Astrocyte of the cerebellum (primary cell): ENCODE data around the gene FOXP1.
"Not testable (repeated sequence)": the region's sequence is repeated elsewhere in the genome, so short reads cannot be mapped to it uniquely, and the experiment has no call there.

Experiments
- DNase-seq: peaks from one replicate; pipeline ENCODE4 v3.0.0-alpha.2; 2011; ENCODE audit warnings: low read depth
- H3K4me3 ChIP-seq: 2 replicates; pipeline ENCODE4 v1.5.1; 2011; ENCODE audit warnings: mild to moderate bottlenecking, low read depth, low read length, moderate library complexity
- CTCF ChIP-seq: IDR thresholded peaks from 2 replicates; pipeline ENCODE4 v1.5.1; 2012; ENCODE audit warnings: low read length, low read depth, moderate library complexity, mild to moderate bottlenecking; ENCODE audit errors: missing control alignments
- in situ Hi-C: cut with HindIII; loops from 2 replicates; pipeline ENCODE4 v1.10.0; 2017; ENCODE audit warnings: low sequenced_read_pairs

Gene FOXP1

GRCh38 chr3:71332813-71333212 lies 250.7 kb downstream of the FOXP1 start:
- no peak overlapping the region for H3K4me3 ChIP-seq
- no peak for TF ChIP-seq CTCF
- in situ Hi-C loops, result no loop called here
- DNase-seq, result no peak

GRCh38 chr3:71330909-71331308 lies 252.6 kb downstream of the FOXP1 start:
- in situ Hi-C loops, result no loop called here
- H3K4me3 ChIP-seq, result no peak overlapping the region
- TF ChIP-seq CTCF, result no peak
- DNase-seq, result no peak

- no peak for DNase-seq
- in situ Hi-C loops, result no loop called here
- no peak for TF ChIP-seq CTCF
- no peak overlapping the region for H3K4me3 ChIP-seq
These were observed 253.0 kb downstream of the FOXP1 start for GRCh38 chr3:71330505-71330904.

GRCh38 chr3:71329817-71330216 lies 253.7 kb downstream of the FOXP1 start:
- no peak for DNase-seq
- TF ChIP-seq CTCF, result no peak
- in situ Hi-C loops, result no loop called here
- no peak overlapping the region for H3K4me3 ChIP-seq

- no peak overlapping the region for H3K4me3 ChIP-seq
- TF ChIP-seq CTCF, result no peak
- no peak for DNase-seq
- in situ Hi-C loops, result no loop called here
These were observed 254.6 kb downstream of the FOXP1 start for GRCh38 chr3:71328926-71329325.

- no peak for TF ChIP-seq CTCF
These were observed 255.6 kb downstream of the FOXP1 start for GRCh38 chr3:71327936-71328335.

GRCh38 chr3:71325715-71326114 lies 257.8 kb downstream of the FOXP1 start:
- DNase-seq, result no peak
- in situ Hi-C loops, result no loop called here
- no peak overlapping the region for H3K4me3 ChIP-seq
- TF ChIP-seq CTCF, result no peak

More at GRCh38 chr3:71327936-71328335, 255.6 kb downstream of the FOXP1 start:
- DNase-seq, result no peak
- in situ Hi-C loops, result no loop called here
- H3K4me3 ChIP-seq, result no peak overlapping the region

- not testable (repeated sequence) for DNase-seq, H3K4me3 ChIP-seq
- in situ Hi-C loops, result loop anchor here (25.0 kb wide), 1 partner anchor 787 kb away; no protein-coding TSS in a partner anchor
These were observed 259.3 kb downstream of the FOXP1 start for GRCh38 chr3:71324224-71324623.
